ENCODE measurements around the gene CEP57. TPM values are rescaled to one million over a fixed set of nuclear protein-coding genes. Genes with fewer than 3 reads are reported as not detected.

CEP57 gene
- total RNA-seq, 1 experiment from 2014 or later, result 58.0 TPM

DNA sequence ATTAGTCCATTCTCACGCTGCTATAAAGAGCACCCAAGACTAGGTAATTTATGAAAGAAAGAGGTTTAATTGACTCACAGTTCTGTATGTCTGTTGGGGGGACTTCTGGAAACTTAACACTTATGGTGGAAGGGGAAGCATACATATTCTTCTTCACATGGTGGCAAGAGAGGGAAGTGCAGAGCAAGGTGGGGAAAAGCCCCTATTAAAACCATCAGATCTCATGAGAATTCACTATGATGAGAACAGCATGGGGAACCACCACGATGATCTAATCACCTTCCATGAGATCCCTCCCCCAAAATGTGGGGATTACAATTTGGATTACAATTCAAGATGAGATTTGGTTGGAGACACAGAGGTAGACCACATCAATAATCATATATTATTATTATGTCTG lies 25.7 kb downstream of the CEP57 start:
- Mint-ChIP-seq H3K27me3 (ENCODE audit: low read depth) (no peaks in the 10 kb centered on the region), H3K27ac (no peak overlapping the region)
- H3K27me3 ChIP-seq (ENCODE audit: insufficient read depth, low read length), result no peaks in the 10 kb centered on the region

More for the DNA sequence above, 25.7 kb downstream of the CEP57 start:
- TF ChIP-seq, protein P1, sequence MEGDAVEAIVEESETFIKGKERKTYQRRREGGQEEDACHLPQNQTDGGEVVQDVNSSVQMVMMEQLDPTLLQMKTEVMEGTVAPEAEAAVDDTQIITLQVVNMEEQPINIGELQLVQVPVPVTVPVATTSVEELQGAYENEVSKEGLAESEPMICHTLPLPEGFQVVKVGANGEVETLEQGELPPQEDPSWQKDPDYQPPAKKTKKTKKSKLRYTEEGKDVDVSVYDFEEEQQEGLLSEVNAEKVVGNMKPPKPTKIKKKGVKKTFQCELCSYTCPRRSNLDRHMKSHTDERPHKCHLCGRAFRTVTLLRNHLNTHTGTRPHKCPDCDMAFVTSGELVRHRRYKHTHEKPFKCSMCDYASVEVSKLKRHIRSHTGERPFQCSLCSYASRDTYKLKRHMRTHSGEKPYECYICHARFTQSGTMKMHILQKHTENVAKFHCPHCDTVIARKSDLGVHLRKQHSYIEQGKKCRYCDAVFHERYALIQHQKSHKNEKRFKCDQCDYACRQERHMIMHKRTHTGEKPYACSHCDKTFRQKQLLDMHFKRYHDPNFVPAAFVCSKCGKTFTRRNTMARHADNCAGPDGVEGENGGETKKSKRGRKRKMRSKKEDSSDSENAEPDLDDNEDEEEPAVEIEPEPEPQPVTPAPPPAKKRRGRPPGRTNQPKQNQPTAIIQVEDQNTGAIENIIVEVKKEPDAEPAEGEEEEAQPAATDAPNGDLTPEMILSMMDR (conservative IDR thresholded peaks at IDR 0.05), result no peak
- Histone ChIP-seq H3K4me1 (ENCODE audit: insufficient read depth, low read length) (no peaks in the 10 kb centered on the region), H3K23ac (ENCODE audit: insufficient read length, low read depth, low read length) (no peak overlapping the region), H3T11ph (ENCODE audit: low read length) (no peak overlapping the region), H2BK5ac (ENCODE audit: insufficient read length, low read length) (no peak overlapping the region), H2AK5ac (ENCODE audit: insufficient read length, low read length) (no peak overlapping the region), H3K9ac (ENCODE audit: extremely low read depth, insufficient read length, low read length) (no peak overlapping the region), H3K9me3 (ENCODE audit: control insufficient read depth, low read depth, low read length) (no peaks in the 10 kb centered on the region), H4K20me1 (ENCODE audit: control insufficient read depth, insufficient read depth, insufficient read length) (no peaks in the 10 kb centered on the region), H3K56ac (ENCODE audit: insufficient read length, low read depth, low read length) (no peak overlapping the region), H2AFZ (ENCODE audit: low read length) (no peak overlapping the region), H3K79me1 (ENCODE audit: insufficient read depth, low read depth, low read length, poor library complexity, severe bottlenecking) (no peaks in the 10 kb centered on the region), H2BK20ac (ENCODE audit: low read depth, low read length, poor library complexity, severe bottlenecking) (no peak overlapping the region), H4K5ac (ENCODE audit: insufficient read length, low read depth, low read length) (no peak overlapping the region), H2BK15ac (ENCODE audit: low read depth, low read length) (no peak overlapping the region), H3K79me2 (ENCODE audit: insufficient read depth, low read length) (no peaks in the 10 kb centered on the region), H4K91ac (ENCODE audit: insufficient read length, low read depth, low read length) (no peak overlapping the region), H3K14ac (ENCODE audit: insufficient read depth, low read length) (no peak overlapping the region), H3K18ac (ENCODE audit: insufficient read length, low read depth, low read length) (no peak overlapping the region), H3K27ac (ENCODE audit: insufficient read length, low read depth, low read length) (no peak overlapping the region), H3K23me2 (ENCODE audit: insufficient read length, low read depth, low read length, poor library complexity, severe bottlenecking) (no peaks in the 10 kb centered on the region), H2BK120ac (ENCODE audit: low read depth, low read length, poor library complexity, severe bottlenecking) (no peak overlapping the region), H4K8ac (replicated peaks; ENCODE audit: insufficient read length, low read depth, low read length) (no peak overlapping the region), H2BK12ac (ENCODE audit: insufficient read length, low read depth, low read length) (no peak overlapping the region), H3K4me2 (ENCODE audit: insufficient read depth, insufficient read length, low read length) (no peak overlapping the region), H3K4ac (ENCODE audit: low read depth, low read length) (no peak overlapping the region)
- no CpG with 5 or more reads among the region's 2 CpGs for WGBS (ENCODE audit: extremely low coverage, insufficient read length, low lambda C conversion rate)
- Mint-ChIP-seq H3K4me1 (no peaks in the 10 kb centered on the region), H3K36me3 (ENCODE audit: insufficient read depth in 1 of 3, low read depth in 3 of 3) (peaks cover 7 to 54% (median 53%) of the 10 kb centered on the region in 3 experiments; a peak in 6 of 7 replicates), H3K4me3 (no peak overlapping the region), H3K9me3 (no peaks in the 10 kb centered on the region)
- DNase-seq, result no peak

Measured in H9 (cell line).